GM18505 (cell line): ENCODE measurements around the gene SLC7A14.

Source experiments
- ATAC-seq: cut with Tn5 transposase; IDR thresholded peaks from one replicate; pipeline ENCODE4 v1.9.1; 2021; ENCODE audit not compliant: unreplicated experiment
- POLR2A ChIP-seq: IDR thresholded peaks from 4 replicates; pipeline ENCODE4 v1.6.1; 2011; ENCODE audit warnings: borderline replicate concordance; ENCODE audit not compliant: insufficient read depth, insufficient read length; ENCODE audit errors: extremely low read depth

The SLC7A14 gene

DNA sequence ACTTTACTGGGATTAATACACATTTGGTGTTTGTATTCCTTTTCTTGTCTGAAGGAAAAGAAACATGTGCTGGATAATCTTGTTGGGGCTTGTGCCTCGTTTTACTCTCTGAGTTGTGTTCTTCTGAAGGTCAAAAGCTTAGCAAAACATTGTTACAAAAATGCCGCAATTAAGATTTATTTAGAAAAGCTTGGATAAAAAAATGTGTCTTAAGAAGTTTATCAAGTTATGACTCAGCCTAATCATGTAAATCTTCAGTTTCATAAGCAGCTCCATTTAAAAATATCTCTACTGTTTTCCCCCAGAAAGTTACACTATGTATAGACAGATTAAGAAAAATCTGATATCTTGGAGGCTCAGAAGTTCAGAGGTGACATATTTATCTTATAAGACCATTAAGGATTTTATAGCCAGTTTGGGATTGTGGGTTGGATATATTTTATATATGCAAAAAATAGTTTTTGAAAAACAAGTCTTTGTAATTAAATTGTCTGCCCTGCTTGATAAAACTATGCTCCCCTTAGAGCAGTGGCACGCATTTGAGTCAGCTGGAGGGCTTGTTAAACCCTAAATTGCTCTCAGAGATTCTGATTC lies 110.7 kb downstream of the SLC7A14 start:
- ATAC-seq = no peak
- TF ChIP-seq POLR2A = no peak

DNA sequence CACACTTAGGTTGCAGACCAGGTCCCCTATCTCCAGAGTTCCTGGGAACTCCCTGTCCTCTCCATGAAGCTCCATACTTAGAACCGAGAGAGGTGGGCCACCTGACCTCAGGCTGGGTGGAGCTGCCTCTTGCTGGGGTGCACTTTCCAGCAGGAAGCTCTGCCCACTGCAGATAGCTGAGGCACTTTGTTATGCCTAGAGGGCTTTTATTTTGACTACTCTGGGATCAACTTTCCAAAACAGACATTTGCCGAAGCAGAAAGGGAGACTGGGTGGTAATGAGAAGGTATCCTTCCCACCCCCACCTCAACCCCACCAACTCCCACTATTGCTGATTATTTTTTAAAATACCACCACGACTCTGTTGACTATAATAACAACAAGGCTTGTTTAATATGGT lies 112.5 kb downstream of the SLC7A14 start:
- TF ChIP-seq POLR2A = no peak
- ATAC-seq = no peak

DNA sequence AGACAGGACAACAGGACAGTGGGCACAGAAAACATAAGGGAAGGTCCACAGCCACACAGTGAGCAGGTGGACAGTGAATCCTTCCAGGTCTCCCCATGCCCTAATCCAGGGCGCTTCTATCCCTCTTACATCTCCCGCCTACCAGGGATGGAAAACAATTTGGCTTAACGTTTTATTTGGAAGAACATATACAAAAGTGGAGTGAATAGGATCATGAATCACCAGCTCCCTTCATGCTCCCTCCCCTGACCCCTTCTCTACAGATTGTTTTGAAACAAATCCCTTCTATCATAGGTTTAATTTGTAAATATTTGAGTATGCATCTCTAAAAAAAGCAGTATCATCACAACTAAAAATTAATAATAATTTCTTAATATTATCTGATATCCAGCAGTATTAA lies 114.7 kb downstream of the SLC7A14 start:
- ATAC-seq = no peak
- no peak for TF ChIP-seq POLR2A

DNA sequence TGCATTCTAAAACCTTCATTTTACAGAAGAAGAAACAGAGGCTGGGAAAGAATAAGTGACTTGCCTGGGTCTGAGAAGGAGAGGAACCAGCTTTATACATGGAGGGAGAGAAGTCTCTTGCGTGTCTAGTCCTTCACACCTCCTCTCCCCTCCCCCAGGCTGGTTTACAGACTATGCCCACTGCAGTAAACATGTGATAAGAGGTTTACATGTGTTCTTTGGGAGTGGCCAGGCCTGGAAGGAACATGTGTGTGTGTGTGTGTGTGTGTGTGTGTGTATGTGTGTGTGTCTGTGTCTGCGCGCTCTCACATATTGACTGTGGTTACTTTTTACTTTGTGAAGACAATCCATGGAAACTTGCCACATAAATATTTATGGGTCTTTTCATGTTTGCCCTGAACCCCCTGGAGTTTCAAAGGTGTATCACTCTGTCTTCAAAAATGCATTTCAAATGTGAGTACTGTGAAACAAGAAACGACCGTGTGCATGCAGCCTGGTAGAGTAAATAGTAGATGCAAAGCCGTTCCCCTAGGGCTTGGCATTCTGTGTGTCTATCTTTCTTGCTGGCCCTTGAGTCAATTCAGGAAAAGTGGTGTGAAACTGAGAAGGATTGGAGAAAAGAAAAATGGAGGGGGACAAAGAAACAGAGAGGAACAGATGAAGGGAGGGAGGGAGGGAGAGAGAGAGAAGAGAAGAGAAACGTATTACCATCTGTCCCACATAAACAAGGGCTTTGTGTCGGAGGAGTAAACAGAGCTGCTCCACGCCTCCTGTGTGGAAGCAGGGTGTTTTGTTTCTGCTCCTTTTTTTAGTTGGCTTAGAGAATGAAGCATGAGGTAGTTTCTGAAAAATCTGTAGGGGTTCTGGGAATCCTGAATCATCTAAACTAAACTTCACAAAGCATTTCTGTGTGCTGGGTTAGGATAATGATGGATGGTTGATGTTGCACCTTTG lies 115.5 kb downstream of the SLC7A14 start:
- no peak for ATAC-seq

DNA sequence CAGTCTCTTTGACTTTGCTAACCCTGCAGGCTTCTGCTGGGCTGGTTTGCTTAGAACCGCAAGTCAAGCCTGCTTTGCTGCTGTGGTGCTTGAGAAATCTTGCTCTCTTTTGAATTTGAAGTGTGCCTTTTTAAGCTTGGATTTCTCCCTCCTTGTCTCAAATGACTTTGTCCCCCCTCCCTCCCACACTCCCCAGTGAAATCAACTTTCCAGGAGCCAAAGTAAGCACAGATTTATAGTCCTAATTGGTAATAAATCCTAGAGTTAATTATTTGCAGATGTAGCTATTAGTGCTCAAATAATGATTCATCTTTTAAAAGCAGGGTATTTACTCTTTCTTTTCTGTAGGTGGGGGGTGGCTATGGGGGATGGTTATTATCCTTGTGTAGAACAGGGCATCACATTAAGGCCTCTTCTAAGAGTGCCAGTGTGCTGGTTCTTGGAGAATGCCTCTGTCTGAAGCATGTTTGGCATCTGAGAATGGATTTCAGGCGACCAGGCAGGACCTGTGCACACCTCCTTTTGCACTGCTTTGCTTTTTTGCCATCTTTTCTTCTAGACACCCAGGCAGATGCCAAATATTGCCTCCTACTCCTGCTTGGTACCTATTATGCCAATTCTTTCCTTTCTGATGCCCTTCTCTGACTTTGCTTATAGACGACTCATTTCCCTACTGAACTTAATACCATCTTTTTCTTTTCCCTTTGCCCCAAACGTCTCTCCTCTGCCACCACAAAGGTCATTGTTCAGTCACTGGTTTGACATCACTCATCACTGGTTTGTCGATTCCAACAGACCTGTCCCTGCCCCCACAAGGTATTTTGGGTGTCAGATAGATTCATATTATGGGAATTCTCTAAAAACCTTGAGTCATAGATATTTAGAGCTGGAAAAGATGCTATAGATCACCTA lies 116.5 kb downstream of the SLC7A14 start:
- no peak for ATAC-seq
- TF ChIP-seq POLR2A = no peak

More for the DNA sequence above, 115.5 kb downstream of the SLC7A14 start:
- TF ChIP-seq POLR2A = no peak

DNA sequence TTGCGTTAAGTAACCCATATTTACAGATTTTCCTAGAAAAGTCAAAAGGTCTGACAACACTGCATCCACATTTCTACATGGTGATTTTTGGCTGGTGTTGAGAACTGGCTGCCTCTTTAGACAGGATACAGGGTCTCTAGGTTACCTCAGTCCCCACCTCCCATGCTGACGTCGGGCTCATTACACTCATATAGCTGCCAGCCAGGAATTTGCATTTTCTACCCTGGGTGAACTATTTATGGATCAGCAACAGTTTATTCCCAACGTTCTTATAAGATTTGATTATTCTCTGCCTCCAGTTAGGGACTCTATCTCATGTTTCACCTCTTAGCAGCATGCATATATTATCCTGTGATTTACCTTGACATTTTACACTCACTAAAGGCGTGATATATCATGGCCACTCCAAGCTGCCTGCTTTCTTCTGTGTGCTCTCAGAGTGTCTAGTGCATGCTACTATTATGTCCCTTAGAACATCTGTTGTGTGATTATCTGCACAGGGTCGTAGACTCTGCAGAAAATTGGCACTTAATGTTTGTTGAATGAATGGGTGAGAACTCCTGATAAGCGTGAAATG lies 118.2 kb downstream of the SLC7A14 start:
- ATAC-seq = no peak
- no peak for TF ChIP-seq POLR2A

DNA sequence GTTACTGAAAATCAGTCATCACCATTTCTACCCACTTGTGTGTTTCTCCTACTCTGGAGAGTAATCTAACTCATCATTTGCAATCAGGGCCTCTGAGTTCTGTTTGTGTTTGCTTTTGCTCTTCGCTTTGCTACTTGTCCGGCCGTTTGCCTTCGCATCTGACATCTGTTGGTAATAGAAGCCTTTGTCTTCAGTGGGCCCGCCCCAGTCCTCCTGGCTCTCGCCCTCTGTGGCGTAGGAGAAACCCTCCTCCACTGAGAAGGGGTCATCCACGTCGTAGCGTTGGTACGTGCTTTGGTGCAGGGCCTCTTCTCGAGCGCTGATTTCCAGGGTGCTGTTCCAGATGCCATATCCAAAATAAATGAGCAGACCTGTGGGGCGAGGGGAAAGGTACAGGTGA lies 118.9 kb downstream of the SLC7A14 start:
- no peak for TF ChIP-seq POLR2A
- no peak for ATAC-seq

DNA sequence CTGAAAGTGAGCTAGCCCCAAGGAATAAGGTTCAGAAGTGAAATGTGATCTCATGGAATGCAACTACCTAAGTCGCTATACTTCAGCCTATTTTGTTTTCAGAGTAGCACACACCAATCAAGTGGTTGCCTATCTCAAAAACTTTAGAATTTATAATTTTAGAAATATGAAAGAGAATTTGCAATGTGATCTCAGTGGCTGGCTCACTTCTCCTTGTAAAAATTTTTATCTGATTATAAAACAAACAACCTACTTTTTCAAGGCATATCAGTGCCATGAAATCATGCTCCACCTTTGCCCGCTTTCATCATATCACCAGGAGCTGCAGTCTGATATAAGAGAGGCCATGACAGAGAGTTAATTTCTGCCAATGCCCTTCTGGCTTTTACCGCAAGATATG lies 119.9 kb downstream of the SLC7A14 start:
- no peak for ATAC-seq
- no peak for TF ChIP-seq POLR2A

DNA sequence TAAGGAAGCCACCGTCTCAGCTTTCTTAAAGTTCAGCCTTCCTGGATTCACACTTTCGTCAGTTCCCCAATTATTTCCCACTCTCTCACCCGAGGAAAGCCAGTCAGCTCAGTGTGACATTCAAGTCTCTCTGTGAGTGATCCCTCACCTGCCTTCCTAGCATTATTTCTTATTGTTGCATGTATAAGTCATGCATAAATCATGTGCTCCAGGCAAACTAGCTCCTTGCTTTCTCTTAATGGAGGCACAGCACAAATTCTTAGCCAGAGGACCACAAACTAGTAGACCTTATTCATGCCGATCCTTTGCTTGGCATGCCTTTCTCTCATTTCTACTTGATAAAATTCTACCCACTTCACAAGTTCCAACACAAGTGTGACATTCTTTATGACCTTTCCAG lies 122.9 kb downstream of the SLC7A14 start:
- no peak for ATAC-seq
- no peak for TF ChIP-seq POLR2A

DNA sequence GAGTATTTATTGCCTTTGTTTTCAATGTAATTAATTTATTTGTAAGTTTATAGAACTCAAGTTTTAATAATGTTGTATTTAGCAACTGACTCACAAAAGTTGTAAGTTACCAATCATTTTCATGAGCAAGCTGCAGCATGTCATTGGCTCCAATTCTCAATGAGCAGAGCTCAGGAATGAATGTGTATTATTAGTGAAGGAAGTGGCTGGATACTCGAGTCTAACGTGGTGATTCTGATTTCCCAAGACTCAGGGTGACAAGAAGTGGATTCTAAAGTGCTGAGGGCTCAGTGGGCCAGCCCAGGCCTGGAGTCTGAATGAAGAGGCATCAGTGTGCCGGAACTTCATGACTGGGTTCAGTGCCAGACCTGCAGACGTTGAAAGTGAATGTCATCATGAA lies 127.6 kb downstream of the SLC7A14 start:
- ATAC-seq = no peak
- TF ChIP-seq POLR2A = no peak

DNA sequence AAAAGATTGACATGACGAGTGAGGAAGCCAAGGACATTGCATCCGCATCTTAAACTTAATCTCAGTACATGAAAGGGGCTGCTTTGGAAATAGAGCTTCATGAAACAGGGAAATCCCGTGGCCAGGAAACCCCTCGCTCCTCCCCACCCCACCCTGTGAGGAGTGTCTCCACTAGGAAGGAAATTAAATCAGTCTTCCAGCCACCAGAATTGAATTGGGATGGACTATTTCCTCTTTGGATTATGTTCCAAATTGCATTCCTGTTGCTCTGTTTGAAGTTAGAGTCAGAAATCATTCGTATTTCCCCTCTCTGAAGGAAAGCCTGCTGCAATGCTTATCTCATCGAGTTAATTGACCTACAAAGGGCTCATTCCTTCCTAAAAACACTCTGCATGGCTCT lies 131.4 kb downstream of the SLC7A14 start:
- TF ChIP-seq POLR2A = no peak
- ATAC-seq = no peak

DNA sequence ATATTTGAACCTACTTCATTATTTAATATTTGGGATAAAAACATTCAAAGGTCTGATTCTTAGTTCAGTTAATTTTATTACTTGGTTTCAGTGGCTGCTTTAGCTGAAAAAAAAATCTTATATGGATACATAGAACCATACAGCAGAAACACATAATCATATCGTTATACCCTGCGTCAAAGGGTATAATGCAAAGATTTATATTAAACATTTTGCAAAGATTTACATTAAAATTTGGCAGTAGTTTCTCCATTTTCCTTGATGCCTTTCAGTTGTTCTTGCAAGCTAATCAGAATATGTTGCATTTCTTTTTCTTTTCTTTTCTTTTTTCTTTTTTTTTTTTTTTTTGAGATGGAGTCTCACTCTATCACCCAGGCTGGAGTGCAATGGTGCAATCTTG lies 135.8 kb downstream of the SLC7A14 start:
- no peak for TF ChIP-seq POLR2A
- no peak for ATAC-seq

DNA sequence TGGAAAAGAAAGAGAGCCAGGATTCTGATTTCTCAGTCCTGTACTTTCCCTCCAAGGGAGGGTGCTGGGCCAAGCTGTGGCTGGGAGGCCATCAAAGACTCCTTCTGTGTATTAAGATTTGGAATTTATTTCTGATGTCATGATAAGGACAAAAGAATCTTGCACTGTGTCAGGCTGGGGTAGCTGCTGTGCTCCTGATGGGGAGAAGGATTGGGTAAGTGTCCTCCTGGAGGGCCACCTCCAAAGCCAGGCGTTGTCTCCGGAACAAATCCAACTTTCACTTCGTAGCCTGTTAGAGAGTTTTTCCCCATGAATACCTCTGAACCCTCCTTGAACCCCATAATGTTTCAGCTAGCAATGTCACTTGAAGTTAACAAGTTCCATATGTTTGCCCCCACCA lies 137.3 kb downstream of the SLC7A14 start:
- no peak for ATAC-seq
- no peak for TF ChIP-seq POLR2A
